GM21723 (cell line): ENCODE measurements around the gene FBXO38.
A peak's percentile ranks its signal among the peaks of the same experiment; 100 is the strongest.

Experiments
- ATAC-seq: cut with Tn5 transposase; IDR thresholded peaks from one replicate; pipeline ENCODE4 v1.9.1; 2021; ENCODE audit warnings: mild to moderate bottlenecking, moderate library complexity; ENCODE audit not compliant: unreplicated experiment

Gene FBXO38

GRCh38 chr5:148383564-148384379, at the start of gene FBXO38:
Gene FBXO38 (plus strand): TSS chr5:148383958. CDS start chr5:148394777, 10,819 bp downstream.
- ATAC-seq, result peak; percentile 99

- ATAC-seq, result no peak
Measured at GRCh38 chr5:148335259-148335658, 48.5 kb upstream of the FBXO38 start, which contains the start of gene SPINK9. Gene SPINK9 (plus strand): TSS chr5:148335559. CDS start chr5:148335614, 55 bp downstream.

DNA sequence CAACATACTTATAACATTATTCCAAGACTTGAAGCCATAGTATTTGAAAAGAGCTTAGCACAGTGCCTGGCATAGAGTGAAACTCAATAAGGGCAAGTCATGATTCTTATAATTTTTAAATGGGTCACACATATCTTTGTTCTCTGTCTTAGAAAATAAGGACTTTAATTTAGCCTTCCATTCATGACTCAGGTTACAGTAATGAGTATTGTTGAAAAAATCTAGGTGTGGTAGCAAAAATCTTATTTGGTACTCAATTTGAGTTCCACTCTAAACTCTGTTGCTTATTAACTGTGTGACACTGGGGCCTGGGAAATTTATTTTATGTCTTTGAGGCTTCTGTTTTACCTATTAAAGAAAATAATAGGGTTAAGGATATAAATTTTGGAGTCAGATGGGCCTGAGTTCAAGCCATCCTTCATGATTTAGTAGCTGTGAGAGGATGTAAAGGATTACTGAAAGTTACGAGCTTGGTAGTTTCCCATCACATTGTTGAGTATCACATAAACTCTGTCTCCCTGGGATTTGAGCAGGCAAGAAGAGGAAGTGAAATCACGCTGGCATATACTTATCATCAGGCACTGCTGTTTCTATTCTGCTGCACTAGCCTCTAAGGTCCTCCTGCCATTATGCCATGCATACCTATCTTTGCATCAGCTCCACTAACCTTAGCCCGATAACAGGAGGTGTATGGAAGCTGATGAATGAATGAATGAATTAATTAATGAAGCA, 46.9 kb upstream of the FBXO38 start:
- peak; percentile 84 for ATAC-seq

- no peak for ATAC-seq
Measured at GRCh38 chr5:148342371-148343045, 41.2 kb upstream of the FBXO38 start.

- ATAC-seq, result no peak
Measured at GRCh38 chr5:148343046-148343407, 40.7 kb upstream of the FBXO38 start.

DNA sequence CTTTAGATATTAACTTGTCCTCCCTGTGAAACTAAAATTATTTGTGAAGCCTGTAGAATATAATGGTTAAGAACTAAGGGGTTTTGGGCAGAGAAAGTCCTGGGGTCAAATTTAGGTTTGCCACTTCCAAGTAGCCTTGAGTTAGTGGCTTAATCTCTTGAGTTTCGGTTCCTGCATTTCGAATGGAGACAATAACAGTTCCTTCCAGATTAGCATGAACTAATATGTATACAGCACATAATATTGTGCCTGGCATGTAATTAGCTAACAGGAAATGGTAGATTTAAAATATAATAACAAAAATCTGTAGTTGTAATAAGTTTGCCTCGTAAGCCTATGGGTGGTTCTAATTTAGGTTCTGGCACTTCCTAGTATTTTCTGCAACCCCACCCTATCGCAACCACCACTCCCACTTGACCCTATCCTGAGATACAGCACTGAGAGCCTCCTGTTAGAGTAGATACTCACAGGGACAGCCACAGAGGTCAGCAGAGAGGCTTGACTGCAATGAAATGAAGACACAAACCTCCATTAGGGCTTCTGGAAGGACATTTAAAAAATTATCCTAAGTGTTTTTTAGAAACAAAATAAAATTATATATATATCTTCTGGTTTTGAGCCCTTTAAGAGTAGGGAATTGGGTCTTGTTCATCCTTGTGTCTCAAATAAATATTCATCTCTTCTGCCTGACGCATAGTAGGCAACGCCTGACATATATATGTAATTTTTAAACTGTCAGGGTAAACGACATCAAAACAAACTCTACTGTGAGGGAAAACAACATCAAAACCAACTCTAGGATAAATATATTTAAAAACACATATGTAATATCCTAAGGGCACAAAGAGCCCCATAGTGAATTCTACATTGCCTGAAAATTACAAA, 39.9 kb upstream of the FBXO38 start:
- no peak for ATAC-seq

- ATAC-seq, result no peak
Measured at GRCh38 chr5:148347706-148348105, 36.1 kb upstream of the FBXO38 start.

GRCh38 chr5:148352696-148353095, 31.1 kb upstream of the FBXO38 start:
- no peak for ATAC-seq

GRCh38 chr5:148353634-148354033, 30.1 kb upstream of the FBXO38 start:
- ATAC-seq, result no peak

GRCh38 chr5:148364343-148364742, 19.4 kb upstream of the FBXO38 start:
- no peak for ATAC-seq

GRCh38 chr5:148368299-148368698, 15.5 kb upstream of the FBXO38 start:
- no peak for ATAC-seq

- ATAC-seq, result no peak
Measured at GRCh38 chr5:148372166-148372725, 11.5 kb upstream of the FBXO38 start.

DNA sequence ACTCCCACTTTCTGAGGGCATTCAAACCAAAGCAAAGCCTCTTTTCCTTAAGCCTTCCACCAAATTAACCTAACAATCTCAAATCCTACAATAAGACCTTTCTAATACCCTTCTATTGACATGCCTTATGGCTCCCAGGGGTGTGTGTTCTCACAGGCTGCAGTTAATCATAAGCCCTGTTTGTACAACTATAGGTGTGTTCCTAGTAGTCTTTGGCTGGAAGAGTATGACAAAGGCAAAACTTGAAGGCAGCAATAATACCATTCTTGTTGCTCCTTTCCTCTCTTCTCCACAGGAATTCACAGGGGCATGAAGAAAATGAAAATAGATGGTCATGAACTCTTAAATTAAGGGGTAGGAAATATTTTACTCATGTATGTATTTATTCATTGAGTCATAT, 10.9 kb upstream of the FBXO38 start:
- no peak for ATAC-seq

DNA sequence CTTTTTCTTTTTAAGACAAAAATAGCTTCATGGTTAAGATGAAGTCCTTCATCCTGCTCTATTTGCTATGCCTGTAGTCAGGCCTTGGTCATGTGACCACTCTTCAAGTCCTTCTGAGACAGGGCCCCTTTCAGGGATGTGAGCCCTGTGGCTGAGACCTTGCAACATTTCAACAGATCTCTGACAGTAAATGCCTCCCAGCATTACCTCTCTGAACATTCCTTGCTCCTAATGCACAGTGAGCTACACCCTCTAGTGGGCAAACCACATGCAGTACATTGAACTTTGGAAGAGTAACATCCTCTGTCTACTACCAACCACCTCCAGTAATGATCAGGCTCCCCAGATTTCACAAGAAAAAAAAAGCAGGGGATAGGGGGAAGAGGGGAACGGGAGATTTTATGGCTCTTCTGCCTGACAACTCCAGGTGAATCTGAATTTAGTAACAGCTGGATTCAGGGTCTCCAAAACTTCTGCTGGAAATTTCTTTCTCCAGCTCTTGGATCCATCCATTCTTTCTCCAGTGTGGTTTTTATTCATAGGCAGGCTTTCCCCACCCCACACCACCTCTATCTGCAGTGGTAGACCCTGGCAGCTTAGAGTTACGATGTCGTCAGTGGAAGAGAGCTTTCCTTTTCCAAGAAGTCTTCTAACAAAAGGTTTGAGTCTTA, 8.9 kb upstream of the FBXO38 start:
- peak; percentile 95 for ATAC-seq

DNA sequence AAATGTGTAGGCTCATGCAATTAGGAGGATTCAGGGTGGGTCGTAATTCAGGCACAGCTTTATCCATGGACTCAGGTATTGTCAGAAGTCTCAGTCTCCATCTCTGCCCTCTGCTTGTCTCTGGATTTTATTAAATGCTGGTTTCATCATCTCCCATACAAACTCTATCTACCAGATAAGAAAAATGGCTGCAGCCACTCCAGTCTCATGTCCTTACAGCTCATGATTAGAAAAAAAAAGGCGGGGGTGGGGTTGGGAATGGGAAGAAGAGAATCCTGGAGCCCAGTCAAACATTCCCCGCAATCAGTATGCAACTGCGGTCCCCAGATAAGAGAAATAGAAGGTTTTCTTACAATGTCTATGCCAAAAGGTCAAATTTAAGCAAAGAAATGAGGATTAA, 7.6 kb upstream of the FBXO38 start:
- no peak for ATAC-seq

DNA sequence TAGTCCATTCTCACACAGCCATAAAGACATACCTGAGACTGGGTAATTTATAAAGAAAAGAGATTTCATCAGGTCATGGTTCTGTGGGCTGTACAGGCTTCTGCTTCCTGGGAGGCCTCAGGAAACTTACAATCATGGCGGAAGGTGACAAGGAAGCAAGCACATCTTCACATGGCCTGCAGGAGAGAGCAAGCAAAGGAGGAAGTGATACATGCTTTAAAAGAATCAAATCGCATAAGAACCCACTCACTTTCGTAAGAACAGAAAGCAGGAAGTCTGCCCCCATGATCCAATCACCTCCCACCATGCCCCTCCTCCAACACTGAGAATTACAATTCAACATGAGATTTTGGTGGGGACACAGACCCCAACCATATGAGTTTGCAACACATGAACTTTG, 5.1 kb upstream of the FBXO38 start:
- no peak for ATAC-seq

DNA sequence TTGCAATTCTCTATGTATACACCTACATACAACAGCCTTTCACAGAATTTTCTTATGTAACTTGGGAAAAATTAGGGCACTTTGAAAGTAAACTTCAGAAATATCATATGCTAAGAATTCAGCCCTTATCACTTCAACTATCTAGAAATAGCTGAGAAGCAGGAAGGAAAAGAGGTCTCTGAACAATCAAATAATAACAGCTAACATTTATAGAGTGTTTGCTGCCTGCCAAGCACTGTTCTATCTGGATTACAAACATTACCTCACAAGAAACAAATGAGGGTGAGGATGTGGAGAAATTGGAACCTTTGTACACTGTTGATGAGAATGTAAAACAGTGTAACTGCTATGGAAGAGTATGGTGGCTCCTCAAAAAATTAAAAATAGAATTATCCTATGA, 4.4 kb upstream of the FBXO38 start:
- no peak for ATAC-seq

GRCh38 chr5:148381906-148382305, 1.9 kb upstream of the FBXO38 start:
- ATAC-seq, result no peak

DNA sequence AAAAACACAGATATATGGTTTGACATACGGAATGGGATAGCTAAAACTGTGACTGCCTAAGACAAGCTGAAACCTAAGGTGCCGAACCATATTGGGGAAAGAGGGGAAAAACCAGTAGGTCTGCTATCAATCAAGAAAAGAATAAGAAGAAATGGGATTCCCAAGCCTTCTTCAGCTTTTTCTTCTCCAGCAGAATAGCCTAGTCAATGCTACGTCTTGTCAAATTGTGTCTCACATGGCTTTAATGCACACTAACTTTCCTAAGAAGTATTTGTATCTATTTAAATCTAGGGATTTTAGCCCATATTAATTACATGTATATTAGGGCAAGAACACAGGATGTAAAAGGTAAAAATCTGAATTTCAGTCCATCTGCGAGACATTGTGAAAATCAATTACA, 797 bp upstream of the FBXO38 start:
- no peak for ATAC-seq

GRCh38 chr5:148384380-148384737, 601 bp downstream of the FBXO38 start:
- ATAC-seq, result peak; percentile 30
